ENCODE data around the gene MCM3. TPM values are rescaled to one million over a fixed set of nuclear protein-coding genes. Genes with fewer than 3 reads are reported as not detected.

The MCM3 gene
- total RNA-seq, 1 donor from 2014 or later, result 20.1 TPM

- H3K4me1 ChIP-seq, result no peaks in the 10 kb centered on the region
- H3K27me3 ChIP-seq (ENCODE audit: low read depth), result peaks cover 7% of the 10 kb centered on the region
- H3K9me3 ChIP-seq (replicated peaks), result no peaks in the 10 kb centered on the region
- no peak for TF ChIP-seq CTCF (IDR thresholded peaks at IDR 0.05; ENCODE audit: borderline replicate concordance)
- DNase-seq, result no peak
- intact Hi-C loops (cut with micrococcal nuclease), result no loop called here
- no peak overlapping the region for H3K4me3 ChIP-seq
- H3K27ac ChIP-seq (replicated peaks), result no peak overlapping the region
- H3K36me3 ChIP-seq, result no peaks in the 10 kb centered on the region
Measured at GRCh38 chr6:52221302-52221701, 63.2 kb downstream of the MCM3 start.

GRCh38 chr6:52217761-52218160 is 66.8 kb downstream of the MCM3 start:
- Histone ChIP-seq H3K27me3 (ENCODE audit: low read depth) (no peaks in the 10 kb centered on the region), H3K27ac (replicated peaks) (no peak overlapping the region), H3K4me3 (no peak overlapping the region), H3K4me1 (no peaks in the 10 kb centered on the region), H3K9me3 (replicated peaks) (no peaks in the 10 kb centered on the region), H3K36me3 (no peaks in the 10 kb centered on the region)
- no peak for DNase-seq
- no peak for TF ChIP-seq CTCF (IDR thresholded peaks at IDR 0.05; ENCODE audit: borderline replicate concordance)
- intact Hi-C loops (cut with micrococcal nuclease), result no loop called here

GRCh38 chr6:52216932-52217575 is 67.5 kb downstream of the MCM3 start:
- H3K4me3 ChIP-seq, result no peak overlapping the region
- DNase-seq, result no peak
- no peak for TF ChIP-seq CTCF (IDR thresholded peaks at IDR 0.05; ENCODE audit: borderline replicate concordance)
- peaks cover 3% of the 10 kb centered on the region for H3K27me3 ChIP-seq (ENCODE audit: low read depth)
- intact Hi-C loops (cut with micrococcal nuclease), result no loop called here
- no peaks in the 10 kb centered on the region for H3K9me3 ChIP-seq (replicated peaks)
- H3K4me1 ChIP-seq, result no peaks in the 10 kb centered on the region
- no peaks in the 10 kb centered on the region for H3K36me3 ChIP-seq
- no peak overlapping the region for H3K27ac ChIP-seq (replicated peaks)

- intact Hi-C loops (cut with micrococcal nuclease), result no loop called here
- Histone ChIP-seq H3K27ac (replicated peaks) (no peak overlapping the region), H3K36me3 (no peaks in the 10 kb centered on the region), H3K4me3 (no peak overlapping the region), H3K27me3 (ENCODE audit: low read depth) (peaks cover 6% of the 10 kb centered on the region), H3K4me1 (no peaks in the 10 kb centered on the region), H3K9me3 (replicated peaks) (no peaks in the 10 kb centered on the region)
- DNase-seq, result no peak
- TF ChIP-seq CTCF (IDR thresholded peaks at IDR 0.05; ENCODE audit: borderline replicate concordance), result no peak
Measured at GRCh38 chr6:52215787-52216186, 68.8 kb downstream of the MCM3 start.

Other genes starting within 250 kb of the MCM3 start
- not detected for gene PKHD1, start 197.1 kb downstream of the MCM3 start, total RNA-seq
- gene IL17A, start 98.4 kb downstream of the MCM3 start, total RNA-seq, result not detected
- gene IL17F, start 40.2 kb downstream of the MCM3 start, total RNA-seq, result not detected
- gene PAQR8, start 77.4 kb upstream of the MCM3 start, total RNA-seq, result 2.0 TPM
- 5.7 TPM for gene EFHC1, start 135.6 kb upstream of the MCM3 start, total RNA-seq